COR-L47 (cell line): ENCODE results near the gene SRGAP2C.
"Not testable (repeated sequence)": the region's sequence is repeated elsewhere in the genome, so short reads cannot be mapped to it uniquely, and the experiment has no call there.

ENCODE experiments used
- DNase-seq: peaks from one replicate; lab custom pipeline; 2025; lab: John Stamatoyannopoulos, UW

SRGAP2C gene

DNA sequence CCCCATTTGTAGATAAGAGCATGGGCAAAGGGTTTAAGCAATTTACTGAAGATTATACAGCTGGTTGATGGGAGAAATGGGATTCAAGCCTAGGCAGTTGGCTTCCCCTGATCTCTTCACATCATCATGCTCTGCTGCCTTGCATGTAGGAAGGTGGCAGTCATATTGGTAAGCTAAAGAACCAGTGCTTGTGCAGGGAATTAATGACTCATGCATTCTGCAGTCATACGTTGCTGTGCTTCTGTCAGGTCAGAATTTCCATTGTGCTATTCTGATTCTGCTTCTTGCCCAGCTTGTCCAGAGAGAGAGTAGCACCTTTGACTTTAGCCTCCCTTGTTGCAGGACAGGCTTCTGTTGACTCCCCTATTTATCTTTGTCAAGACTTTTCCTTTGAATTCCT is 153.2 kb downstream of the SRGAP2C start:
- not testable (repeated sequence) for DNase-seq

DNA sequence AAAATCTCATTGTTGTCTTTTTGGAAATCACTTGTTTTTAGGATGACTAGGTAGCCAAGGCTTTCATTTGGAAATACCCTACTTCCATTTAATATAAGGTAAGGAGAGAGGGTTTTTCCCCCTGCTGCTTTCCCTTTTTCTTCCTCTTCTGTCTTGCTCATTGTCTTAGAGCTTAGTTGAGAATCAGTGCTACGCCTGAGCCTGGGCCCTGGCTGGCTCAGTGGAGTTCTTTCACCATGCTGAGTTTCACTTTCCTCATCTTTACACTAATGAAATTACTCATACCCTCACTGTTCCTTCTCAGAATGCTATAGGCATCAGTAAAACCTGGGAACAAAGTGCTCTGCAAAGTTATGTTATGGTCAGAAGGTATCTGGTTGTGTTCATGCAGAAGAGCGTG is 154.8 kb downstream of the SRGAP2C start:
- DNase-seq = not testable (repeated sequence)

DNA sequence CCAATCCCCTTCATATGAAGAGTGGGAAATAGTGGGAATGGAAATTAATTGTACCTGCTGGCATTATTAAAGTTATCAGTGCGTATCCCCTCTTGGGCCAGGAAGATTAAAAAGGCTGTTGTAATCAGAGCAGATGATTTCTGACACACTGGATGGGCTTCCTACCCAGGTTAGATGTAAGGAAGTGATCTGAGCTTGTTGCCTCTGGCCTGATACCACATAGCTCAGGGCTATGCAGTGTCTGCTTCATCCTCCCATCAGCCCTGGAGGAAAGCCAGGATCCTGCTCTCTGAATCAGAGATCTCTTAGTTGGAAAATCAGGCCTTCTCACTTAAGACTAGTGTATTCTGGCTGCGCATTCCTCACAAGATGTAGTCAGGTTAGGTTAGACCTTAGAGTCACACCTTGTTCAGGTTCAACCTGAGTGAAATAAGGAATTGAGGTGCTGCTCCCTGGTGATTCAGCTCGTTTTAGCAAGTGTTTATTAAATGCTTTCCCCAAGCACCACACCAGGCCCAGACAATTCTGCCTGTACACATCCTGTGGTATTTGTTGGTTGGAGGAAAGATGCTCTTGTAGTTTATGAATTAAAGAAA is 158.6 kb downstream of the SRGAP2C start:
- not testable (repeated sequence) for DNase-seq

DNA sequence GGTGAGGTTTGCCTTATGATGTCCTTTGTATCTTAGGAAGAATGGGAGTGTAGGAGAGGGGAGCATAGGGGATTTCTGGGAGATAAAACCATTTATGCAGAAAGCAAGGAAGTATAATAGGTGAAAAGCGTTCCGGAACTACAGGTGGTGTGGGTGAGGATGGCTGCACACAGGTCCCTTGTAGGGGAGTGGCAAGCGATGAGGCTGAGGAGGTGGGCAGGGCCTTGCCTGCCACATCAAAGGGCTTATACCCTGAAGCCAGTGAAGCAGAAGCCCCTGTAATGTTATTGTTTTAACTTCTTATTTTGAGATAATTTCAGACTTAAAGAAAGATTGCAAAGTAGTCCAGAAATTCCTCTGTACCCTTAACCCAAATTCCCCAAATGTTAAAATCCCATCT is 159.6 kb downstream of the SRGAP2C start:
- not testable (repeated sequence) for DNase-seq

DNA sequence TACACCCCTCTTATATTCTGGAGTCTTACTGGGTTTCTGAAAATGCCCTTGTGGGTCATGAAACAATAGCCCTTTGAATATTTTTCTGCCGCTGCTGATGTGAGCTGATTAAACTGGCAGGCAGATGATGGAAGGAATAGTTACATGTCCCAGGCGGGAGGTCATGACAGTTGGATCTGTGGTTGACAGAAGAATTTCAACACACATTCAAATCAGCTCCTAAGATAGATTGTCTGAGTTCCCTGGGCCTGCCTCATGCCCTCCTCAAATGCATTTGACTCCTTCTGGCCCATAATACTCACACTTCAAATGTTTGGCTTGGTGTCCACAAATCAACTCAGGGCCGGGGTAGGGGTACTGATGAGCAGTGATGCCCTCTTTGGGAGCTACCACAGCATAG is 161.9 kb downstream of the SRGAP2C start:
- not testable (repeated sequence) for DNase-seq

DNA sequence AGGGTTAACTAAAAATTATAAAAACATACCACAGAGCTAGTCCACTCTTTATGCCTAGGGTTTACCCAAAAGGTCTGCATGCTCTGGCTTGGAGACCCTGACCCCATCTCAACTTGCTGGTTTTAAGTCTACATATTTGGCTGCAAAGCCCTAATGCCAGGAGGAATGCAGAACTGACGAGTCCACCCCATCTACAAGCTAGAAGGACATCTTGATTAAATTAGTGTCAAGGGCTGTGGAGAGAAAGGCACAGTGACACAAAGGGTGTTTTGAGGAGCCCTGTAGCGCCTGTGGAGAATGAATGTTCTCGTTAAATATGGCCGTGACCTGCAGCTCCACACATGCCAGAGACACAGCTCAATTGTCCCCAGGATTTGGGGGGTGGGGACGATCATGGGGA is 162.7 kb downstream of the SRGAP2C start:
- DNase-seq = not testable (repeated sequence)

DNA sequence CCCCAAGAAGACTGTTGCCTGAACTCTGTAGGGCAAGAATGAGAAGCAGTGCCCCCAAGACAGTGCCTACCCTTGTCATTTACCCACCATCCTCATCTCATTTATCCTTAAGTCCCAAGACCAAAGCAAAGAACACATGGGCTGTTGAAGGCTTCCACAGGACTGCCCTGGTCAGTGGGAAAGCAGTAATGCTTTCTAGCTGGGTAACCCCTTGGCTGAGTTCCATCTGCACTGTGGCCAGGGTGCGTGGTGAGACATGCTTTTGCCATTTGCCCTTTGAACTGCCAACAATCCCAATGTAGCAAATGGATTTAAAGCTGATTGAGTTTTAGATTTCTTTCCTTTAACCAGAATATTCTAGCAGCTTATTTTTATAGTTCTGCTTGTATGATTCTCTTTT is 163.3 kb downstream of the SRGAP2C start:
- DNase-seq = not testable (repeated sequence)

DNA sequence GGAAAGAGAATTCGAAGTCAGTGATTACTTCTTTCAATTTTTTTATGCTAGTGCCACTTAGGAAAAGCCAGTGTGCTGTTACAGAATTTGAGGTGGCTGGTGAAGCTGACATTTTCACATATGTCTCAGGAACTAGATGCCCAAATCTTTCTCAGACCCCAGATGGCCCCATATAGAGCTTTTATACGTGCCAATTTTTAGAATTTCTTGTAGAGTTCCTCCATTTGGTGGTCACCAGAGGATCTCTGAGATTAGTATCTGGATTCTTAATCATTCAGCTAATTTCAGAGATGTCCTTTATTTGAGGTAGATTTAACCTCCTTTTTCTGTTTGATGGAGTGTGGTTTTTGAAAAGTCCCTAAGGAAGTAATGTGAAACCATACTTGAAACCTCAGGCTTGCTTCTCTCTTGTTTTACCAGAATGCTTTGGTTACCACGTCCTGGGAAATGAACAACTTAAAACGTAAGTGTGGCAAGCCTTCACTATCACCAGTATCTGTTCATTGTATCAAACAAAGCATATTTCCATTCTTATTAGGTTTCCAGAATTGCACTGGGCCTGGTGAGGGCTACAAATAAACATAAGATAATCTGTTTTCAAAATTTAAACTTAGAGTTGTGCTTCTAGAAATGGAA is 164.7 kb downstream of the SRGAP2C start:
- DNase-seq = not testable (repeated sequence)

DNA sequence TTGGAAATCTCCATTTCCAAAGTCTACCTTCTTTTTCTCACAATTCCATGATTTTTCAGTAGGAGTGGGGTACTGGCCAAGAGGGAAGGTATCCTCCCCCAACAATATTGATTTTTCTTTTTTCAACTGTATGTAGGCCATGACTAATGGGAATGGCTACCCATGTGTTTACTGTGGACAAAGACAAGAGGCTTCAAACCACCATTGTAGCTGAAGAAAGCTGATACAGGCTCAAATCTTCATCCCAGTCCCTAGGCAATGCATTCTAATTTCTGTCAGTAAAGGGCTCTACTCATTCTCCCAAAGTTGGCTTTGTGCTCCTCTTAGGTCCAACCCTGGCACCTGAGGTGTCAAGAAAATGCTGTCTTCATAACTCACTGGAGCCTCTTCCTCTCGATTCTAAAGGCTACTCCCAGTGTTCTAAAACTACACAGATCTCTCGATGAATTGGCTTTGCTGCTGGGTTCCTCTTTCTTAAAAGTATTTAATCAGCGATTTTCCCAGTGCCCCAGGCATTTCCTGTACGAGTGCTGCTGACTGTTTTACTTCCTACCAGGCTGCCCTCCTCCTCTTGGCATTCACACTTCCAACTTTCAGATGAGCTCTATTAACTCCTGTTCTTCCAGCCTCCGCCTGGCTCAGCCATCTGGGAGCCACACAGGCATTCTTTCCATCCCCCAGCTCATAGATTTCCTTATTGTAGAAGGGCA is 171.1 kb downstream of the SRGAP2C start:
- DNase-seq = not testable (repeated sequence)

DNA sequence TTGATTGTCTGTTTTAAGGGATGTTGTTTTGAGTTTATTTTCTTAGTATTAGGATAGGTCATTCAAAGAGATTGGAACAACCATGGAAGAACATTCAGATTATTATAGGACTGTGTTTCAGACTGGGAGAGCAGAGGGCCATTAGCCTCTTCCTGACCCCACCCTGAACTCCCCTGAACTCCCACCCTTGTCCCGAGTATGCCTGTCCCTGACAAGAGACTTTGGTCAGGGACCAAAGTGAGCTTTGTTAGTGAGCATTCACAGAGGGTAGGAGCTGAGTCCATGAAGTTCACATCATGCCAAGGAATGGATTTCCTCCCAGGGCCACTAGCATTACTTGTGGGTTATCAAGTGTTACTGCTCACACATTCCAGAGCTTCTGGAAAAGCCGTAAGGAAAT is 172.0 kb downstream of the SRGAP2C start:
- DNase-seq = not testable (repeated sequence)

DNA sequence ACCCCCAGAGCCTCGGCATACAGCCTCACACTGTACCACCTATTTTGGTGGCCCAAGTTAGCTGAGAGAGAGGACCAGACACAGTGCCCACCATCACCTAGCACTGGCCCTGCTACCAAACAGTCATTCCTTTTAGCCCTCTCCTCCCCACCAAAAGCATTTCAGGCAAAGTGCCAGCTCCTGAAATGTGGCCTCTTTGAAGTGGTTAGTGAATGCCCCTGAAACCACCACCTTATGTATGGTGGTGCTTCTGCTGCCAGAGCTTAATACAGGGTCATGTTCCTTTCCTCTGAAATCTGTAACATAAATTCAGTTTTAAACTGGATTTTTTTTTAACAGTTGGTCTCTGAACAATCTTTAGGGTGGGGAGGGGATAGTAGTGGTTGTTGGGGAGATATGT is 175.8 kb downstream of the SRGAP2C start:
- DNase-seq = not testable (repeated sequence)

DNA sequence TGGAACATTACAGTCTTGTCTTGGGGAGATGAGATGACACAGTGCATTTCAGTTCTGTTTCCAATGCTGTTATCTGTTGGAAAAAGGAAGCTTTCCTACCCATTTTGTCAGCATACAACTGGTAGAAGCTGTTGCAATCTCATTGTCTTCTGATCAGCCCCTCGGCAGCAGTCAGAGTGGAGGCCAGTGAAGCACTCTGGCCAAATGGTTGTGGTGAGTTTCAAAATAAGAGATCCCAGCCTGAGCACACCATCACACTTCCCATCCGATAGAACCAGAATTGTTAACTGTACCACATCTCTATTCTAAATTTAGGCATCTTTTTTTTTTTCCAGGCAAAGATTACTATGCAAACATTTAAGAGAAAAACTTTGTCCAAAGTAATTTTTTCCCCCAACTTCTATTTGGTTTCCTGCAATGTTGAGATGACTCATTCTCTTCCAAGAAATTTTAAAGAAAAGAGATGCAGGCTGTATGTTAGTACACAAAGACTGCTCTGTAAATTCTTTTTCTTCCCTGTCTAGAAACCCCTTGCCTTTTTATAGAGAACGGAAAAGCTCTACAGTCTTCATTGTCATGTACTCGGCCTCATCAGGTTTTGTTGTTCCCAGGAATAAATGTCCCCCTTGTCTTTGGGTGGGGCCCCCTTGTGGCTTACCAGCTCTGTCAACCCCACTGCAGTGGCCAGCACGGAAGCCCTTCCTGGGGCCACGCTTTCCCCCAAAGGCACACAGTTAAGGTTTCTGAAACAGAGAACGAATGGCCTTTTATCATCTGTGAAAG is 176.9 kb downstream of the SRGAP2C start:
- DNase-seq = not testable (repeated sequence)

DNA sequence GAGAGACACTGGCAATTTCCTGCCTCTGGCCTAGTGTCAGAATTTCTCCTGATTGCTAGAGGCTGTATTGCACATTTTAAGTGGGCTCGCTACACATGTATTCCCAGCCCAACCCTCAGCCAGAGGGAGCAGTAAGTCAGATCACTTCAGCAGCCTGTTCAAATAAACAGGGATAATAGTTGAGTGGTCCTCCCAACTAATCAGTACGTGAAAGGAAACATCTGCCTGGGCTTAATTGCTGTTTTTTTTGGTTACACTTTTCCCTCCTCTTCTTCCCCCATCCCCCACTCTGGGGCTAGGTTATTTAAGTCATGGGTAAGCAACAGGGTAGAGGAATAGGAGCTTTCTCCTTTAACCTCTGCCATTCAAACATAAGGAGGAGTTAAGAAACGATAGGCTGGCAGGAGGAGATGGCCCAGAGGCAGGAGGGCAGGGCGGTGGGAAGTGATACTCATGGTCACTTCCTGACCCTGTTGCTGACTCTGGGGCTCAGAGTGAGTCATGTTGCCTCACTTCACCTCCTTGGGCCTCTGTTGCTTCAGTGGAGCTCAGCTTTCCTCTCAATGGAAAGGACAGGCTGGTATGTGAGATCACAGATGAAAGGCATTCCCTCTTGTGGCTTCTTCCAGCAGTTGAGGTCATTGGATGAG is 177.6 kb downstream of the SRGAP2C start:
- DNase-seq = not testable (repeated sequence)

DNA sequence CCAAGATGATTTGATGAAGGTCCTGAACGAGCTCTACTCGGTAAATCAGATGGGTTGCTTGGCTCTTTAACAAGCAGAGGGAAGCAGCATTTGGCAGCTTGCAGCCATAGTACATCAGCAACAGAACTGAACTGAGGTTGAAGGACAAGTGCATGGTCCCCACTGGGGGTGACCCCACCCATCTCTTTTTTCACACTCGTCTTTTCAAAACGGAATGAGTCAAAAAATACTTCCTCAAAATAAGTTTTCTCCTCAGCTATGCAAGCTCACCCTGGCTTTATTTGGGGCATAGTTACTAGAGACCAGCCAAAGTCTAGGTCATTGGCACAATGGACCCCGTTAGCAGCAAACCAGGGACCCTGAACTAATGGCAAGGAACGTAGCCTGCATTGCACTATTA is 180.5 kb downstream of the SRGAP2C start:
- not testable (repeated sequence) for DNase-seq

DNA sequence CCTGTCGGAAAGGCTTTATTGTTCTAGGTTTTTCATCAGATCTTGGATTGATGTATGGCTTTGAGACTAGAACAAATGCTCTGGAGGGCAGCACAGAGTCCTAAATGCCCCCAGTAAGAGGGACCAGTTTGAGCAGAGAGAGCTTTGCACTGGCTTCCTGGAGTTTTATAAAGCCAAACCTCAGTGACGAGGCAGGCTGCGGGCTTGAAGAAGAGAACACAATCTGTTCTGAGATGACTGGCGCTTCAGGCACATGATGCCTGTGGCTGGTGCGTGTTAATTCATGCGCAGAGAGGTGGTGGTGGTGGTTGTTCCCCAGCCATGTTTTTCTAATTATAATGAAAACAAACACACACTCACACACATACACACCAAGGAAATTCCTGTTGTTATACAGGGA is 180.9 kb downstream of the SRGAP2C start:
- DNase-seq = not testable (repeated sequence)

DNA sequence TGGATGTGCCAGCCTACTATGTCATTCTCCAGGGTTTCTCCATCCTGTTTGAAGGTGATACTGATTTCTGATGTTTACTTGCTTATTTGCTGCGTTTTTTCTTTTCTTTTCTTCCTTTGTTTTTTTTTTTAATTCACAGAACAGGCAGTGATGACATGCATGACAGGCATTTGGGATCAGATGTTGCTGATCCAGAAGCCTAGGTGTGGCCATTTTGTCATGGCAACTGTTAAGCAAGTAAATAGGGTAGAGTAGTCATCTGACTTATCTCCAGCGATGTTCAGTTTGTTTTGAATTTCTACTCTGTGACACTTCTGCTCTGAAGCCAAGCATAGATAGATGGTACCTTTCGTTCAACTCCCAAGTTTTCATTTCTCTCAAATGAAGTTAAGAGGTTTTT is 181.4 kb downstream of the SRGAP2C start:
- DNase-seq = not testable (repeated sequence)

DNA sequence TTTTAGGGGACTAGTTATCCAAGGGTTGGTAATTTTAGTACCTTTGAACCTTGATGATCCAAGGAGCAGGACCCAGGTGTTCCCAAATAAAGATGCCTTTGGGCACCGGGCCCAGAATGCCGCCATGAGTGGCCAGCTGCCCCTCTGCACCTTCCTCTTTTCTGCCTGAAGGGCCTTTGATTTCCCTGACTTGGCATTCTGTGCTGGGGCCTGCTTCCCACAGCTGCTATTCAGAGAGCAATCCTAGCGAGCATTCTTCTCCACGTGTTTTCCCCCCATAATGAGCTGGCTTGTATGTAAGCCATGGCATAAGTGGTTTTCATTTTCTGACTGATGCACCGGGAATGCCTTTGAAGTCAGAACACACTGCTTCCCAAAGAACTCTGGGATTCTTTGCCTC is 184.1 kb downstream of the SRGAP2C start:
- not testable (repeated sequence) for DNase-seq

DNA sequence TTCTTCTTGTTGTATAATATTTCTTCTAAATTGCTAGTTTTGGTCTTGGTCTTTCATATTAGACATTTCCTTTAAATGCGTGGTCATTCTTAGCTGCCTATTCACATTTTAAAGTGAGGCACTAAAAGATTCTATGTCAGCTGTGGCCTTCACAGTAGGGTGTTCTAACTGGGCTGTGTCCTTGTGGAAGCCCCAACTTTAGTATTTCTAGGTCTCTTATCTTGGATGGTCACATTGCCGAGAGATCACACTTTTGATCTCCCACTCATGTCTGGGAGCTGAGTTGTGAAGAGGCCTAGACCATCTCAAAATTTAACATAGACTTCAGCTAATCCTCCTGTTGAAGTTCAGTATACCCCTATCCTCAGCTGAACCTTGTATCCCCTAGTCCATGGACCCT is 185.2 kb downstream of the SRGAP2C start:
- not testable (repeated sequence) for DNase-seq

DNA sequence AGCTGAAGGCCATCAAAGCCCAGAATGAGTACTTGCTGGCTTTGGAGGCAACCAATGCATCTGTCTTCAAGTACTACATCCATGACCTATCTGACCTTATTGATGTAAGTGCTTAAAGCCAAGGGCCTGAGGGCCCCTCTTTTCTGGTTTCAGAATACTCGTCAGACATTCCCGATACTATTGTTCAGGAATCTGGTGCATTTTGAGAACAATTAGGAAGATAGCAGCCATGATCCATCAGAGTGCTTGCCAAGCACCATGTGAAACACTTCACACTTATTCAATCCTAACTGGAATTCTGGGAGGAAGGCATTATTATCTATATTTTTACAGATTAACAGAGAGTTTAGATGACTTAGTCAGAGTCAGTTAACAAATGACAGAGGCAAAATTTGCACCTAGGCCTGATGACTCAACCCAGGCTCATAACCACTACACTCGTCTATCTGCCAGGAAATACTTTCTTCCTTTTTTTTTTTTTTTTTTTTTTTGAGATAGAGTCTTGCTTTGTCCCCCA is 190.1 kb downstream of the SRGAP2C start:
- not testable (repeated sequence) for DNase-seq

DNA sequence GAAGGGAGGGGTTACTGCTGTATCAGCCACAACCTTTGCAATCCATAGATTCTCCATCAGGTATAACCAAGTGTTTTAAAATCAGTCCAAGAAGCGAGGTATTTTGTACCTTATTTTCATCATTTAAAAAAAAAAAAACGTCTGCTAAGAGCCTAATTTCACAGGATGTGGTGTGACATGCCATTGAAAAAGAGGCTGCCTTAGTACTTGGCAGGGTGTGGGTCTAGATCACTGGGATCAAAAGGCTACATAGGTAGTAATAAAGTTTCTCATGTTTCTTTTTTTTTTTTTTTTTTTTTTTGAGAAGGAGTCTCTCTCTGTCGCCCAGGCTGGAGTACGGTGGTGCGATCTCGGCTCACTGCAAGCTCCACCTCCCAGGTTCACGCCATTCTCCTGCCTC is 192.2 kb downstream of the SRGAP2C start:
- DNase-seq = not testable (repeated sequence)

DNA sequence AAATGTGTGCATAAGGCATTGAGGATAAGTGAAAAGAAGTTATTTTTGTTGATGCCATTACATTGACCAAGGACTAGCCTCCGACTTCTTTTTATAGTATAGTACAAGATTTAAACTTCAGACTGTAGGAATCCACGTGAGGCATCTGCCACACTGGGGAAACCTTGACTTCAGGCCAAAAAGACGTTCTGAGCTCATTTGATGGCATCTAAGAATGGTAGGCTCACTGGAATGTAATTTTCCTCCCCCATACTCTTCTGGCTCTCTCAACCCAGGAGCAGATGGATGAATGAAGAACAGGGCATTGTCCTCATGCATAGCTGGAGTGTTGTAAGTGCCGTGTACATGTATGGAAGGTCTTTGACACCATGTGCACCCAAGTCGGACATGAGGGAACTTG is 194.0 kb downstream of the SRGAP2C start:
- not testable (repeated sequence) for DNase-seq

DNA sequence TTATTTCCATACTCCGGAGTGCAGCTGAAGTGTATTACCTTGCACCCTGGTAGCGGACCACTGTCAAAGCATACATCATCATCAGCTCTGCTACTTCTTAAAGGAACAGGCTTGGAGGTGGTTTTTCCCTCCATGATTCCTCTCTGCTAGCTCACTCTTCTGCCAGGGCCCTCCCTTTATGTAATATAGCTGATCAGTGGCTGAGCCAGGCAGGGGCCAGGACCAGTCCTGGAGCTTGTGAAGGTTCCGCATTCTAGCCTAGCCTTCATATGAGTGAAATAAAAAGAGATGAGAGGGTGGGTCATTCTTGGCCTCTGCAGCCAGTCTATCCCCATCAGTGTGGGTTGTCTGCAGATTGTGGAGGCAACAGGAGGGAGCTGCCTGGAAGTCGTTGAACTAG is 200.0 kb downstream of the SRGAP2C start:
- not testable (repeated sequence) for DNase-seq
